IPS DF 6.9 (cell line): ENCODE results near the gene CSRNP3.

Source experiments
- DNase-seq: peaks from one replicate; pipeline ENCODE4 v3.0.0-alpha.2; 2013; ENCODE audit warnings: low read depth, low spot score
- H3K27ac ChIP-seq: one replicate; pipeline ENCODE4 v1.5.1; 2013; ENCODE audit warnings: low read length, control low read depth
- H3K27me3 ChIP-seq: 2 replicates; pipeline ENCODE4 v1.6.1; 2013; ENCODE audit warnings: mild to moderate bottlenecking, low read length; ENCODE audit not compliant: control insufficient read depth, insufficient read depth
- H3K36me3 ChIP-seq: 2 replicates; pipeline ENCODE4 v1.6.1; 2013; ENCODE audit warnings: low read length; ENCODE audit not compliant: control insufficient read depth, insufficient read depth
- H3K4me1 ChIP-seq: 2 replicates; pipeline ENCODE4 v1.6.1; 2013; ENCODE audit warnings: low read length; ENCODE audit not compliant: control insufficient read depth, insufficient read depth
- H3K4me3 ChIP-seq: 2 replicates; pipeline ENCODE4 v1.5.1; 2013; ENCODE audit warnings: mild to moderate bottlenecking, low read length
- H3K9me3 ChIP-seq: 2 replicates; pipeline ENCODE4 v1.6.1; 2013; ENCODE audit warnings: low read length, inconsistent platforms; ENCODE audit not compliant: control insufficient read depth, insufficient read depth
- WGBS: extraction: QIAGEN DNeasy Blood & Tissue Kit; methylation state at CpG from one replicate; pipeline ENCODE4 v1.1.7; 2013; ENCODE audit warnings: mixed read lengths, missing lambda C conversion rate; ENCODE audit not compliant: insufficient read length, insufficient coverage; 5-methylcytosine and 5-hydroxymethylcytosine counted together

CSRNP3 gene

GRCh38 chr2:165629776-165630175, 160.3 kb downstream of the CSRNP3 start:
- Histone ChIP-seq H3K27me3 (no peaks in the 10 kb centered on the region), H3K27ac (no peak overlapping the region), H3K4me1 (peaks cover 3% of the 10 kb centered on the region; the same call in 1 of the 2 replicates), H3K36me3 (no peaks in the 10 kb centered on the region), H3K9me3 (no peaks in the 10 kb centered on the region), H3K4me3 (no peak overlapping the region)
- no CpG with 5 or more reads among the region's 2 CpGs for WGBS
- no peak for DNase-seq

- Histone ChIP-seq H3K4me3 (no peak overlapping the region), H3K9me3 (no peaks in the 10 kb centered on the region), H3K36me3 (no peaks in the 10 kb centered on the region), H3K27me3 (no peaks in the 10 kb centered on the region), H3K27ac (no peak overlapping the region), H3K4me1 (peaks cover 3% of the 10 kb centered on the region; the same call in 1 of the 2 replicates)
- WGBS, result no CpG with 5 or more reads among the region's 3 CpGs
- DNase-seq, result no peak
These were observed 160.7 kb downstream of the CSRNP3 start for GRCh38 chr2:165630236-165630635.

- no peak for DNase-seq
- no CpG with 5 or more reads among the region's 4 CpGs for WGBS
- Histone ChIP-seq H3K36me3 (no peaks in the 10 kb centered on the region), H3K4me3 (no peak overlapping the region), H3K4me1 (peaks cover 3% of the 10 kb centered on the region; the same call in 1 of the 2 replicates), H3K27me3 (no peaks in the 10 kb centered on the region), H3K27ac (no peak overlapping the region), H3K9me3 (no peaks in the 10 kb centered on the region)
These were observed 161.6 kb downstream of the CSRNP3 start for GRCh38 chr2:165631089-165631488.

- H3K9me3 ChIP-seq, result no peaks in the 10 kb centered on the region
- no peak for DNase-seq
- H3K36me3 ChIP-seq, result no peaks in the 10 kb centered on the region
- no peaks in the 10 kb centered on the region for H3K27me3 ChIP-seq
- no peak overlapping the region for H3K4me3 ChIP-seq
- WGBS, result no CpG with 5 or more reads among the region's 2 CpGs
- H3K27ac ChIP-seq, result no peak overlapping the region
- peaks cover 3% of the 10 kb centered on the region; the same call in 1 of the 2 replicates for H3K4me1 ChIP-seq
These were observed 163.1 kb downstream of the CSRNP3 start for GRCh38 chr2:165632594-165632993.

- Histone ChIP-seq H3K4me3 (no peak overlapping the region), H3K27me3 (no peaks in the 10 kb centered on the region), H3K27ac (no peak overlapping the region), H3K4me1 (peaks cover 3% of the 10 kb centered on the region; the same call in 1 of the 2 replicates), H3K36me3 (no peaks in the 10 kb centered on the region), H3K9me3 (no peaks in the 10 kb centered on the region)
- peak; percentile 54 for DNase-seq
- no CpG with 5 or more reads among the region's 3 CpGs for WGBS
These were observed 163.9 kb downstream of the CSRNP3 start for GRCh38 chr2:165633431-165633830.

- H3K4me1 ChIP-seq, result peaks cover 3% of the 10 kb centered on the region; the same call in 1 of the 2 replicates
- no CpG with 5 or more reads among the region's 4 CpGs for whole genome bisulfite sequencing
- no peaks in the 10 kb centered on the region for H3K9me3 ChIP-seq
- H3K36me3 ChIP-seq, result no peaks in the 10 kb centered on the region
- DNase-seq, result no peak
- no peak overlapping the region for H3K27ac ChIP-seq
- H3K4me3 ChIP-seq, result no peak overlapping the region
- no peaks in the 10 kb centered on the region for H3K27me3 ChIP-seq
These were observed 164.8 kb downstream of the CSRNP3 start for GRCh38 chr2:165634282-165634681.

- Histone ChIP-seq H3K27ac (no peak overlapping the region), H3K4me3 (no peak overlapping the region), H3K4me1 (peaks cover 3% of the 10 kb centered on the region; the same call in 1 of the 2 replicates), H3K9me3 (no peaks in the 10 kb centered on the region), H3K36me3 (no peaks in the 10 kb centered on the region), H3K27me3 (no peaks in the 10 kb centered on the region)
- whole genome bisulfite sequencing, result no CpG with 5 or more reads among the region's 4 CpGs
- peak; percentile 31 for DNase-seq
These were observed 165.4 kb downstream of the CSRNP3 start for GRCh38 chr2:165634855-165635254.

GRCh38 chr2:165635532-165635931, 166.0 kb downstream of the CSRNP3 start:
- Histone ChIP-seq H3K36me3 (no peaks in the 10 kb centered on the region), H3K27me3 (no peaks in the 10 kb centered on the region), H3K4me1 (peaks cover 3% of the 10 kb centered on the region; the same call in 1 of the 2 replicates), H3K9me3 (no peaks in the 10 kb centered on the region), H3K27ac (no peak overlapping the region), H3K4me3 (no peak overlapping the region)
- WGBS, result no CpG with 5 or more reads among the region's 1 CpG
- no peak for DNase-seq

GRCh38 chr2:165636959-165637358, 167.5 kb downstream of the CSRNP3 start:
- Histone ChIP-seq H3K9me3 (no peaks in the 10 kb centered on the region), H3K4me1 (peaks cover 3% of the 10 kb centered on the region; the same call in 1 of the 2 replicates), H3K36me3 (no peaks in the 10 kb centered on the region), H3K27me3 (no peaks in the 10 kb centered on the region), H3K4me3 (no peak overlapping the region), H3K27ac (no peak overlapping the region)
- WGBS, result no CpG with 5 or more reads among the region's 1 CpG
- no peak for DNase-seq

- H3K27ac ChIP-seq, result no peak overlapping the region
- no peak overlapping the region for H3K4me3 ChIP-seq
- no peaks in the 10 kb centered on the region for H3K36me3 ChIP-seq
- no peak for DNase-seq
- no peaks in the 10 kb centered on the region for H3K9me3 ChIP-seq
- H3K4me1 ChIP-seq, result peaks cover 3% of the 10 kb centered on the region; the same call in 1 of the 2 replicates
- WGBS, result no CpG with 5 or more reads among the region's 2 CpGs
- no peaks in the 10 kb centered on the region for H3K27me3 ChIP-seq
These were observed 167.9 kb downstream of the CSRNP3 start for GRCh38 chr2:165637396-165637795.

- WGBS, result no CpG with 5 or more reads among the region's 1 CpG
- Histone ChIP-seq H3K9me3 (no peaks in the 10 kb centered on the region; the same call in 1 of the 2 replicates), H3K27ac (no peak overlapping the region), H3K4me1 (peaks cover 3% of the 10 kb centered on the region; the same call in 1 of the 2 replicates), H3K36me3 (no peaks in the 10 kb centered on the region; the same call in 1 of the 2 replicates), H3K27me3 (no peaks in the 10 kb centered on the region), H3K4me3 (no peak overlapping the region)
- DNase-seq, result no peak
These were observed 170.0 kb downstream of the CSRNP3 start for GRCh38 chr2:165639504-165639903.
